GM12892 (cell line): Measurements from ENCODE around the gene AFDN.

ENCODE experiments used
- DNase-seq: peaks from one replicate; pipeline ENCODE4 v3.0.0; 2011; ENCODE audit not compliant: insufficient read length
- FAIRE-seq: peaks from 2 replicates; lab custom pipeline; 2011; peaks lifted over from hg19 to GRCh38; lab: Jason Lieb, UNC
- POLR2A ChIP-seq: IDR thresholded peaks from 2 replicates; pipeline ENCODE4 v1.6.1; 2011; ENCODE audit warnings: low read depth, low read length, control low read depth
- POLR2AphosphoS5 ChIP-seq: IDR thresholded peaks from 2 replicates; pipeline ENCODE4 v1.6.1; 2011; ENCODE audit warnings: low read depth, low read length, control low read depth
- TAF1 ChIP-seq: IDR thresholded peaks from 2 replicates; pipeline ENCODE4 v1.6.1; 2011; ENCODE audit warnings: low read depth, mild to moderate bottlenecking, control low read depth, low read length, borderline replicate concordance

Gene AFDN

GRCh38 chr6:168007592-168008338 lies 181.1 kb downstream of the AFDN start:
- DNase-seq (no peak), FAIRE-seq (no peak)
- TF ChIP-seq POLR2AphosphoS5 = no peak

GRCh38 chr6:168009331-168009730 lies 182.6 kb downstream of the AFDN start:
- DNase-seq (no peak), FAIRE-seq (no peak)
- TF ChIP-seq POLR2AphosphoS5 = no peak
- TF ChIP-seq TAF1 = no peak
- no peak for TF ChIP-seq POLR2A

GRCh38 chr6:168011291-168011690 lies 184.6 kb downstream of the AFDN start:
- DNase-seq = no peak
- TF ChIP-seq POLR2A = no peak
- no peak for TF ChIP-seq POLR2AphosphoS5
- TF ChIP-seq TAF1 = no peak
- FAIRE-seq = no peak

GRCh38 chr6:168012431-168013249 lies 185.9 kb downstream of the AFDN start:
- TF ChIP-seq POLR2A = no peak
- TF ChIP-seq TAF1 = no peak
- TF ChIP-seq POLR2AphosphoS5 = no peak
- FAIRE-seq (no peak), DNase-seq (no peak)

- TF ChIP-seq POLR2A (no peak), POLR2AphosphoS5 (no peak), TAF1 (no peak)
- DNase-seq (no peak), FAIRE-seq (no peak)
Observed at GRCh38 chr6:168013250-168013915, 186.7 kb downstream of the AFDN start.

- DNase-seq (no peak), FAIRE-seq (no peak)
- TF ChIP-seq TAF1 = no peak
- no peak for TF ChIP-seq POLR2AphosphoS5
- TF ChIP-seq POLR2A = no peak
Observed at GRCh38 chr6:168014428-168014827, 187.7 kb downstream of the AFDN start.

GRCh38 chr6:168015009-168015408 lies 188.3 kb downstream of the AFDN start:
- TF ChIP-seq POLR2A = no peak
- TF ChIP-seq TAF1 = no peak
- TF ChIP-seq POLR2AphosphoS5 = no peak
- no peak for FAIRE-seq

GRCh38 chr6:168015482-168016175 lies 188.9 kb downstream of the AFDN start:
- TF ChIP-seq POLR2AphosphoS5 (no peak), POLR2A (no peak), TAF1 (no peak)
- no peak for DNase-seq
- FAIRE-seq = no peak

More at GRCh38 chr6:168015009-168015408, 188.3 kb downstream of the AFDN start:
- DNase-seq = no peak

- no peak for TF ChIP-seq TAF1
- no peak for TF ChIP-seq POLR2A
- no peak for TF ChIP-seq POLR2AphosphoS5
- FAIRE-seq = no peak
- DNase-seq = no peak
Observed at GRCh38 chr6:168016176-168016620, 189.5 kb downstream of the AFDN start.

- FAIRE-seq (no peak), DNase-seq (no peak)
- no peak for TF ChIP-seq POLR2A
Observed at GRCh38 chr6:168016721-168017525, 190.2 kb downstream of the AFDN start.
